ENCODE results near the gene FNDC3B. TPM values are rescaled to one million over a fixed set of nuclear protein-coding genes. Genes with fewer than 3 reads are reported as not detected.
A peak's percentile ranks its signal among the peaks of the same experiment; 100 is the strongest.
"Not testable (repeated sequence)": the region's sequence is repeated elsewhere in the genome, so short reads cannot be mapped to it uniquely, and the experiment has no call there.

FNDC3B gene
- total RNA-seq, 1 experiment from 2014 or later, result 173 TPM

GRCh38 chr3:172093581-172094443 is 54.4 kb downstream of the FNDC3B start:
- ATAC-seq; POLR2A ChIA-PET; H3K9me3 ChIP-seq (ENCODE audit: control insufficient read depth, insufficient read depth, low read depth, low read length); H3K4me3 ChIP-seq (ENCODE audit: low read depth in 2 of 2, low read length in 2 of 2); intact Hi-C loops (cut with micrococcal nuclease; ENCODE audit: unreplicated experiment); in situ Hi-C loops (cut with HindIII; ENCODE audit: low pct_unique_long_range_greater_than_20kb, low sequenced_read_pairs); H3K36me3 ChIP-seq (ENCODE audit: control insufficient read depth, insufficient read depth, low read length); H3K27me3 ChIP-seq (ENCODE audit: control insufficient read depth, insufficient read depth, low read length); DNase-seq (ENCODE audit: low read depth, low spot score); CTCF ChIA-PET; BruUV-seq (replicated peaks); H3K27ac ChIP-seq (ENCODE audit: low read length): not testable (repeated sequence)
- peaks cover 76% of the 10 kb centered on the region for H3K4me1 ChIP-seq (ENCODE audit: control insufficient read depth, insufficient read depth, low read length)
- TF ChIP-seq TCF7L2 (IDR thresholded peaks at IDR 0.05; ENCODE audit: low read depth, low read length), result peak; percentile 68; the same call in 1 of the 2 replicates

DNA sequence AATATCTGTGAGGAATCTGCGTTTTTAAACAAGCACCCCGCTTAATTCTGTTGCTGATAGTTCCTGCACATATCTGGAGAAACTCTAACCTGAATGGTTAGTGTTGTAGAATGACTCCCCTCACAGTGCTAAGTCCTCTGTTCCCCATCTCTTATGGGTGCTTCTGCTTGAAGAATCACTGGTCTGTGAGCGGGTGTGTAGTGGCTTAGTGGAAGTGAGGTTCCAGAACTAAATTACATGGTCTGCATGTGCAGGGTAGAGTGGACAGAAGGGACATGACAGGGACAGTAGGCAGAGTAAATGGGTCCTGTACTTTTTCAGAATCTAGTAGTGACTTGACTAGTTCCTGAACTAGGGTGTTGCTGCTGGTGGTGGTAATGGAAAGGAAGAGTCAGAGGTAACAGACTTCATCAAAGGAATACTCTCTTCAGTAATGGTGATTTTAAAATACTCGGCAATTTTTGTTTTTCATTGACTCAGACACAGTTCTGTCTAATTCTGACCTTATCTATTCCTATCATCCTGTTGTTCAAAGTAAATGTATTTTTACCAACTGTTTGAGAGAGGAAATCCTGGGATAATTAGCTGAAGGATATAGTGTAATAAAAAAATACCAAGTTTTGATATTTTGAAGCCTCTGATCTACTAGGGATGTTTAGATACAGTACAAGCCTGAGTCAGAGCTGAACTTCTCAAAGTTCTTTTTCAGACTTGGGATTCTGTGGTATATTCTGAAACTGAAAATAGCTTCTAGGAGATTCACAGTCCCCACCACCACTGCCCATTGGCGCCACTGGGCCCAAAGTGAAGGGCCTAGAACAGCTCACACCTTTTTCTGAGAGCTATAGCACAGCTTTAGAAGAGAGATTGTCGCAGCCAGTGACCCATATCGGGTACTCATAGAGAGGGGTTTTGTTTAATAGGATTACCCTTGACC is 55.5 kb downstream of the FNDC3B start:
- Histone ChIP-seq H3K4me1 (ENCODE audit: control insufficient read depth, insufficient read depth, low read length) (peaks cover 76% of the 10 kb centered on the region), H3K4me3 (ENCODE audit: low read depth in 2 of 2, low read length in 2 of 2) (no peak overlapping the region), H3K9me3 (ENCODE audit: control insufficient read depth, insufficient read depth, low read depth, low read length) (no peaks in the 10 kb centered on the region), H3K27ac (ENCODE audit: low read length) (peak overlapping the region; percentile 64), H3K27me3 (ENCODE audit: control insufficient read depth, insufficient read depth, low read length) (no peaks in the 10 kb centered on the region), H3K36me3 (ENCODE audit: control insufficient read depth, insufficient read depth, low read length) (no peaks in the 10 kb centered on the region)
- no TSS peak for BruUV-seq (replicated peaks)
- in situ Hi-C loops (cut with HindIII; ENCODE audit: low pct_unique_long_range_greater_than_20kb, low sequenced_read_pairs) (no loop called here), intact Hi-C loops (cut with micrococcal nuclease; ENCODE audit: unreplicated experiment) (no loop called here)
- no peak for DNase-seq (ENCODE audit: low read depth, low spot score)
- TF ChIP-seq REST (IDR thresholded peaks at IDR 0.05; ENCODE audit: insufficient read depth in 1 of 2, low read depth in 2 of 2, low read length in 1 of 2), result no peak
- no peak for TF ChIP-seq POLR2AphosphoS5 (IDR thresholded peaks at IDR 0.05; ENCODE audit: low read depth, low read length)
- TF ChIP-seq TCF7L2 (IDR thresholded peaks at IDR 0.05; ENCODE audit: low read depth, low read length), result no peak
- TF ChIP-seq SIN3A (IDR thresholded peaks at IDR 0.05; ENCODE audit: borderline replicate concordance, insufficient read depth, low read depth, low read length), result no peak
- TF ChIP-seq CTCF (IDR thresholded peaks at IDR 0.05), result peak; percentile 27; the same call in 1 of the 2 replicates
- ChIA-PET POLR2A (interaction anchor here (1.1 kb wide), 1 partner anchor 9 kb away, joined by 7 read pairs; no protein-coding TSS in a partner anchor), CTCF (no interaction called here)
- ATAC-seq, result peak; percentile 57
